Lower lobe of right lung (tissue), 2 donors: Measurements from ENCODE around the gene PDE6C. TPM values are rescaled to one million over a fixed set of nuclear protein-coding genes. Genes with fewer than 3 reads are reported as not detected.

ENCODE experiments used
- ATAC-seq, 2 donors: fragments of 200-7000 bp; cut with Tn5 transposase; one replicate each; pipeline ENCODE4 v1.9.1; 2020 to 2022; ENCODE audit warnings: mild to moderate bottlenecking in 2 of 2, moderate library complexity in 2 of 2
- DNase-seq: peaks from one replicate; pipeline ENCODE4 v3.0.0-alpha.2; 2020
- H3K27ac ChIP-seq: fragments of 200-600 bp; one replicate; pipeline ENCODE4 v1.8.0; 2022
- H3K27me3 ChIP-seq: fragments of 200-600 bp; one replicate; pipeline ENCODE4 v1.8.0; 2022; ENCODE audit warnings: low read depth
- H3K36me3 ChIP-seq: fragments of 200-600 bp; one replicate; pipeline ENCODE4 v1.8.0; 2022; ENCODE audit warnings: mild to moderate bottlenecking
- H3K4me1 ChIP-seq: fragments of 200-600 bp; one replicate; pipeline ENCODE4 v1.8.0; 2022
- H3K4me3 ChIP-seq: fragments of 200-600 bp; one replicate; pipeline ENCODE4 v1.8.0; 2022; ENCODE audit warnings: mild to moderate bottlenecking
- H3K9me3 ChIP-seq: fragments of 200-600 bp; one replicate; pipeline ENCODE4 v1.8.0; 2022
- intact Hi-C: fragments of 100-400 bp; cut with DNase I; formaldehyde crosslinking; loops from one replicate; pipeline ENCODE4 v1.11.0; 2022
- total RNA-seq: library from RNA; stranded (reverse); fragmentation: NEBNext Ultra II Directional; extraction: Animal tissue kit (Norgen Biotek cat#: 25700); gene quantifications from one replicate; pipeline ENCODE4 v1.2.1, GENCODE V29; 2021
- TF ChIP-seq, protein P1 (sequence below): fragments of 200-600 bp; IDR thresholded peaks from one replicate; pipeline ENCODE4 v1.8.0; 2022; ENCODE audit warnings: antibody characterized with exemption, mild to moderate bottlenecking
- donor health status: DM: no; HTN: yes; CAD: no; lungs with severe emphysema.

The PDE6C gene
- total RNA-seq, 1 donor from 2014 or later, result not detected

DNA sequence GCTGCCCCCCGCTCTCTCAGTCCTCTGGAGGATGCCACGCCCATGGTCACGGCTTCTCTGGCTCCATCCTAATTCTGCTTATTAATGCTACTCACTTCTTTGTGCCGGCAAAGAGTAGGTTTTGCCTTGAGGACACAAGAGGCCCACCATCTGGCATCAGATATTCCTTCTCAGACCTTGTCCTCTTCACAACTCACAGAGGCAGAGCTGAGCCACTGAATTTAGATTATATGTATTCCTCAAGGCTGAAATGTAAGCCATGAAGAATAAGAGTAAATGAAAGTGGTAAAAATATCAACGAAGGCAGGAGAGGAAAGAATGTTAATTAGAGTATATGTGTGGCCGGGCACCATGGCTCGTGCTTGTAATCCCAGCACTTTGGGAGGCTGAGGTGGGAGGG is 17.8 kb upstream of the PDE6C start:
- H3K4me1 ChIP-seq, result peaks cover 13% of the 10 kb centered on the region
- TF ChIP-seq, protein P1, sequence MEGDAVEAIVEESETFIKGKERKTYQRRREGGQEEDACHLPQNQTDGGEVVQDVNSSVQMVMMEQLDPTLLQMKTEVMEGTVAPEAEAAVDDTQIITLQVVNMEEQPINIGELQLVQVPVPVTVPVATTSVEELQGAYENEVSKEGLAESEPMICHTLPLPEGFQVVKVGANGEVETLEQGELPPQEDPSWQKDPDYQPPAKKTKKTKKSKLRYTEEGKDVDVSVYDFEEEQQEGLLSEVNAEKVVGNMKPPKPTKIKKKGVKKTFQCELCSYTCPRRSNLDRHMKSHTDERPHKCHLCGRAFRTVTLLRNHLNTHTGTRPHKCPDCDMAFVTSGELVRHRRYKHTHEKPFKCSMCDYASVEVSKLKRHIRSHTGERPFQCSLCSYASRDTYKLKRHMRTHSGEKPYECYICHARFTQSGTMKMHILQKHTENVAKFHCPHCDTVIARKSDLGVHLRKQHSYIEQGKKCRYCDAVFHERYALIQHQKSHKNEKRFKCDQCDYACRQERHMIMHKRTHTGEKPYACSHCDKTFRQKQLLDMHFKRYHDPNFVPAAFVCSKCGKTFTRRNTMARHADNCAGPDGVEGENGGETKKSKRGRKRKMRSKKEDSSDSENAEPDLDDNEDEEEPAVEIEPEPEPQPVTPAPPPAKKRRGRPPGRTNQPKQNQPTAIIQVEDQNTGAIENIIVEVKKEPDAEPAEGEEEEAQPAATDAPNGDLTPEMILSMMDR, result no peak
- ATAC-seq, result no peak
- H3K27ac ChIP-seq, result no peak overlapping the region
- no peaks in the 10 kb centered on the region for H3K27me3 ChIP-seq
- H3K4me3 ChIP-seq, result no peak overlapping the region
- intact Hi-C loops, result no loop called here
- no peaks in the 10 kb centered on the region for H3K9me3 ChIP-seq
- H3K36me3 ChIP-seq, result no peaks in the 10 kb centered on the region
- no peak for DNase-seq

DNA sequence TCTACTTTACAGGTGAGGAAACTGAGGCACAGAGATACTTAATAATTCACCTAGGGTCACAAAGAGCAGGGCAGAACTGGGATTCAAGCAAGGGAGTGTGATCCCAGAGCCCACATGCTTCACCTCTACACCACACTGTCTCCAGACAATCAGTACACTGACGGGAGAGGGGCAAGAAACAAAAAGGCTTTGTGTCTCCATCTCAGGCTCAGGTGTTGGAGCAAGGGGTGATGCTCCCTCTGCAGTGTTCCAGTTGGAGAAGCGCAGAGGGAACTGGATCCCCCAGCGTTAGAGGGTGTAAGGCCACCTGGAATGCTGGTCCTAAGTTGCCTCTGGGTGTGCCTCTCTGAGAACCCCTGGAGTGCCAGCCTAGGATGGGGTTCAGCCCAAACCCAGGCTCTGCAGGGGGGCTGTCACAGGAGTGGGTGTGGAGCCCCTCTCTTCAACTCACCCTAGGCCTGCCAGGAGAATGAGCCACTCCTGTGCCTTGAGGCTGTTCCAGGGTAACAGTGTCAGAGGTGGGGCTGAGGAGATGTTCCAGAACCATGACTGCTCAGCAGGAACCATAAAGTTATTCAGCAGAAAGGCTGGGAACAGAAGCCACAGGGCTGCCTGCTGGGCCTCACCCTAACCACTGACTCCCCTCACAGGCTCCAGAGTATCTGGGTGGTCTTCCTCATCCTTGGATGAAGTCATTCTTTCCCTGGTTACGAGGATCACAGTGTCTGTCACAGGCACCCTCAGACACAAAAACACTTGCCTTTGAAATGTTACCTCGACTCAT is 16.8 kb upstream of the PDE6C start:
- Histone ChIP-seq H3K4me1 (peaks cover 13% of the 10 kb centered on the region), H3K36me3 (no peaks in the 10 kb centered on the region), H3K9me3 (no peaks in the 10 kb centered on the region), H3K27ac (no peak overlapping the region), H3K4me3 (no peak overlapping the region), H3K27me3 (peaks cover 9% of the 10 kb centered on the region)
- DNase-seq, result no peak
- intact Hi-C loops, result no loop called here
- TF ChIP-seq, protein P1, result no peak
- no peak for ATAC-seq

DNA sequence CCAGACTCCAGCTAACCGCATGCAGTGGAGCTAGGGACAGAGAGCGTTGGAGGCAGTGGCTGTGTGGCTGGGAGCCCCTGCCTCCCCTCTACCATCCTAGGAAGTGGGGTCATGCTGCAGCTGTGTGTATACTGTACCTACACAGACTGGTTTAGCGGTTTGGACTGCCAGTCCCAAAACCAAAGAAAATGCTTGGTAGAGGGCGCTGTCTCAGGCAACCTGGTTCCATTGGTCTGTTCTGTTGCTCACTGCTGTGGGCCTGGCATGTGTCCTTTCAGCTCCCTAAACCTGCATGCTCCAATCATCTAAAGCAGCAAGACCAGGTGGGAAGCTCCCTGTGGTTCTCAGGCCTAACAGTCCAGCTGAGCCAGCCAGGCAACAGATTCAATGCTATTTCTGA is 15.8 kb upstream of the PDE6C start:
- H3K4me1 ChIP-seq, result peaks cover 10% of the 10 kb centered on the region
- intact Hi-C loops, result no loop called here

DNA sequence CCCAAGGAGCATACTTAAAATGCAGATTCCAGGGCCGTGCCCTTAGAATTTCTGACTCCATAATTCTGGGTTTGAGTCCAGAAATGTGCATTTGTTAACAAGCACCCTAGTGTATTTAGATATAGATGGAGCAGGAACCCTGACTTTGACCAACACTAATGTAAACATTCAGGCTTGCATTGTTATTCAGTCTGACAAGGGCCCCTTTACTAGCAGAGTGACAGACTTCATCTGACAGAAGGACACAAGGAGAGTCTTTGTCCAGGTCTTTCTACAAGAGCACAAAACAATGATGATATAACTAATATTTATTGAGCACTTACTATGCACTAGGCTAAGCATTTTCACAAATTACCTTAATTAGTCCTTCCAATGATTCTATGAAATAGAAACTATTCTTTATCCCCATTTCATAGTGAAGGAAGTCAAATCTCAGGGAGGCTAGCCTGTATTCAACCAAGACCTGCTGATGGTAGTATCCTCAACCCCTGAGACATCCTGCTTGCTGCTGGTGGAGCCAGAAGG is 15.2 kb upstream of the PDE6C start:
- peaks cover 9% of the 10 kb centered on the region for H3K4me1 ChIP-seq
- no peaks in the 10 kb centered on the region for H3K9me3 ChIP-seq
- no peak overlapping the region for H3K27ac ChIP-seq
- TF ChIP-seq, protein P1, result no peak
- no peak for DNase-seq
- H3K36me3 ChIP-seq, result no peaks in the 10 kb centered on the region
- intact Hi-C loops, result no loop called here
- peaks cover 22% of the 10 kb centered on the region for H3K27me3 ChIP-seq
- no peak overlapping the region for H3K4me3 ChIP-seq
- no peak for ATAC-seq

More for the DNA sequence above, 15.8 kb upstream of the PDE6C start:
- ATAC-seq (no peak), DNase-seq (no peak)
- no peak overlapping the region for H3K4me3 ChIP-seq
- H3K36me3 ChIP-seq, result no peaks in the 10 kb centered on the region
- H3K27me3 ChIP-seq, result peaks cover 16% of the 10 kb centered on the region
- no peak overlapping the region for H3K27ac ChIP-seq
- no peaks in the 10 kb centered on the region for H3K9me3 ChIP-seq
- TF ChIP-seq, protein P1, result no peak

DNA sequence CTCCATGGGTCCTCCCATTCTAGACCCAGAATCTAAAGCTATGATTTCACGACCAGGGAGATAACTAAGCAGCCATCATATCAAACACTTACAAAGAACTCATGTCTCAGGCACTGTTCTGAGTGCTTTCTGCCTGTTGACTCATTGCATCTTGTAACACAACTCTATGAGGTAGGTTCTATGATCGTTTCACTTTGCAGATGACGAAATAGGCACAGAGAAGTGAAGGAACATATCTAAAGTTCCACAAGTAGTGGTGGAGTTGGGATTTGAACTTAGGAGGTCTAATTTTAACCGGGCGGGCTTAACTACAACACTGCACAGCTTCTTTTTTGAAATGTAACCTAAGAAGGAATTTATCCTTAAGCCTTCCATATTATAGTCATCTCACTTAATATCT is 14.2 kb upstream of the PDE6C start:
- Histone ChIP-seq H3K4me3 (no peak overlapping the region), H3K36me3 (no peaks in the 10 kb centered on the region), H3K27ac (no peak overlapping the region), H3K9me3 (no peaks in the 10 kb centered on the region), H3K27me3 (peaks cover 32% of the 10 kb centered on the region), H3K4me1 (peaks cover 8% of the 10 kb centered on the region)
- TF ChIP-seq, protein P1, result no peak
- DNase-seq (no peak), ATAC-seq (no peak)
- intact Hi-C loops, result no loop called here
